Endothelial cell (in vitro differentiated cells): ENCODE results near the gene CMBL. TPM values are rescaled to one million over a fixed set of nuclear protein-coding genes. Genes with fewer than 3 reads are reported as not detected.

Experiments used
- DNase-seq: peaks from one replicate; pipeline ENCODE4 v3.0.0; 2021; ENCODE audit warnings: low spot score
- H3K27ac Mint-ChIP-seq: one replicate; pipeline ENCODE4 v1.8.0; 2021; ENCODE audit warnings: mixed read lengths, inconsistent platforms; ENCODE audit not compliant: unreplicated experiment
- H3K27me3 Mint-ChIP-seq: one replicate; pipeline ENCODE4 v1.8.0; 2021; ENCODE audit warnings: mild to moderate bottlenecking, moderate library complexity, mixed read lengths, inconsistent platforms; ENCODE audit not compliant: unreplicated experiment
- H3K36me3 Mint-ChIP-seq: one replicate; pipeline ENCODE4 v1.8.0; 2021; ENCODE audit warnings: mild to moderate bottlenecking, low read depth, mixed read lengths, inconsistent platforms; ENCODE audit not compliant: unreplicated experiment
- H3K4me1 Mint-ChIP-seq: one replicate; pipeline ENCODE4 v1.8.0; 2021; ENCODE audit warnings: mild to moderate bottlenecking, mixed read lengths, inconsistent platforms; ENCODE audit not compliant: unreplicated experiment
- H3K4me3 Mint-ChIP-seq: one replicate; pipeline ENCODE4 v1.8.0; 2021; ENCODE audit warnings: mild to moderate bottlenecking, mixed read lengths, inconsistent platforms; ENCODE audit not compliant: unreplicated experiment
- H3K9me3 Mint-ChIP-seq: one replicate; pipeline ENCODE4 v1.8.0; 2021; ENCODE audit warnings: mixed read lengths, inconsistent platforms; ENCODE audit not compliant: unreplicated experiment
- CTCF ChIP-seq: fragments of 200-600 bp; sonication (generic); IDR thresholded peaks from one replicate; pipeline ENCODE4 v1.5.0; 2021; ENCODE audit warnings: antibody characterized with exemption; ENCODE audit not compliant: unreplicated experiment
- long read RNA-seq: library from polyadenylated mRNA; unstranded; transcript quantifications from one replicate; pipeline ENCODE4 v2.0.0, GENCODE V29; 2020; ENCODE audit not compliant: unreplicated experiment
- total RNA-seq: library from RNA; stranded (reverse); fragmentation: NEBNext Ultra II Directional; extraction: Animal tissue kit (Norgen Biotek cat#: 25700); gene quantifications from one replicate; pipeline ENCODE4 v1.2.1, GENCODE V29; 2021; ENCODE audit not compliant: unreplicated experiment

Gene CMBL
- 13.1 TPM for total RNA-seq
- long read RNA-seq, transcript CMBL-201 (6 exons, 2,335 nt) = major isoform, 10 of 13 reads
- long read RNA-seq, partial matches to known transcripts = 1 of 13 reads
- long read RNA-seq, other reads (novel, unspliced or antisense) = 1 of 13 reads

GRCh38 chr5:10307206-10308148 is at the start of gene CMBL:
CMBL (minus strand) TSS chr5:10307902; CDS start chr5:10290762, 17,140 bp downstream.
- no peaks in the 10 kb centered on the region for H3K9me3 Mint-ChIP-seq
- peaks cover 14% of the 10 kb centered on the region for H3K4me1 Mint-ChIP-seq

DNA sequence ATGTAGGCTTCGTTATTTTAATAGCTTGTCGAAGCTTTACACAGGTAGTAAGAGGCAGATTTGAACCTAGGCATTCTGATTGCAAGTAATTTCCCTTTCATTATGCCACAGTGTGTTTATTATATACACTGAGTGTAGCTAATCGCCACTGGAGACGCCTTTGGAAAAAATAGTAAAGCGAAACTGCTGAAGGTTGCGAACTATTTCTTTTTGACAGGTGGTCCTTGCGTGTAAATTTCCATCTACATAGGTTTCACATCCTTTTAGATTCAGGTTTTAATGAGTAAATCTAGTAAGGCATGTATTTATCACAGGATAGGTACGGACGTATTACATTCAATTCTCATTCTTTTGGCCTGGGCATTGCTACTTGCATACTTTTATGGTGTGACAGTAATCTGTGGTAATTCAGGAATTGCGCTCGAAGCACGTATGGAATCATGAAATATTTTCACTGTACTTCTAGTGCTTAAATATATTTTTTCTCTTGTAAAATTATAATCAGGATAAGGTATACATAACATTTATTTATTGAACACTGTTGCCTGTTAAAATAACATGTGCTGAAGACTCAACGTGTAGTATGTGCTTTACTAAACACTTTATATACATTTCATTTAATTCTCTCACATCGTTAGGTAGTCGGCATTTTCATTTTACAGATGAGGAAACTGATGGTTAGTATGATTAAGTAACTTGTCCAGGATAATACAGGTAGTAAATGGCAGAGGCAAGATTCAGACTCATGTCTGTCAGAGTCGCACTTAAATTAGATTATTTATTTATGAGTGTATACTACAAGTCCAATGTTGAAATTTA is 47.6 kb upstream of the CMBL start:
- no peak for DNase-seq
- Mint-ChIP-seq H3K4me3 (peak overlapping the region; percentile 98), H3K9me3 (no peaks in the 10 kb centered on the region), H3K27ac (peak overlapping the region; percentile 99), H3K27me3 (peaks cover 7% of the 10 kb centered on the region), H3K36me3 (no peaks in the 10 kb centered on the region), H3K4me1 (peaks cover 23% of the 10 kb centered on the region)
- TF ChIP-seq CTCF = no peak

More at GRCh38 chr5:10307206-10308148, at the start of gene CMBL:
- H3K27ac Mint-ChIP-seq = no peak within 1 kb of the TSS
- H3K27me3 Mint-ChIP-seq = peaks cover 12% of the 10 kb centered on the region
- peak; percentile 45 for DNase-seq
- peaks cover 3% of the 10 kb centered on the region for H3K36me3 Mint-ChIP-seq
- H3K4me3 Mint-ChIP-seq = peak within 1 kb of the TSS; percentile 93
- no peak for TF ChIP-seq CTCF

DNA sequence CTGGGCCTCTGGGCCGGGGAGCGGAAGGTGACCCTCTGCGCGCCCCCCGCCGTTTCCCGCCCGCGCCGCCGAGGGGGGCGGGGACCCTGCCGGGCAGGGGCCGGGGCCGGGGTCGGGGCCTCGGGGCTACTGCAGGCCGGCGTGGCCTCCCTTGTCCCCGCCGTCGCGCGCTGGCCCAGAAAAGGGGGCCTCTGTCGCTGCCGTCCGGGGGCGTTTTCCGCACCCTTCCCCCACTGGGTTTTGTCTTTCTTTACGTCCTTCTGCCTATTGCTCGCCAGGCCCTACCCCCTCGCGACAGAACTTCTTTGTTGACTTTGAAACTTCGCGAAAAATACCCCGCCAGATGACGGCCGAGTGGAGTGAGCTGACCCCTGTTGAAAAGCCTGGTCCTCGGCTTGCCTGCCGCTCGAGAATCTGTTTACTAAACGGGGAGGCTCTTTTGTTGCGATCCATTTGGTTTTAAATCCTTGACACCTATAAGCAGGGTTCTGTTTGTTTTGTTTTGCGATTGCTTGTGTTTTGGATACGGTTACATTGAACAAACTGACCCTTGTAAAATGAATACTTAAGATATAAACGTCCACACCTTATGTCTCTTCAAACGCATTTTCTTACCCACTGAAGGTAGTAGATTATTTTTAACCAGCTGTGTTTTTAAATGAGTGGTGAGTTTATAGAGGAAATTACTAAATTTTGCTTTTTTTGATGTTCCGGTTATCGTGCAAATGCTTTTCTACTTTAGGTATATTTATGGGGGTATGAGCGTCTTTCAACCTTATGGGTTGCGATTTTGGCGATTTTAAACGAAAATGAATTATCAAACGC is 46.6 kb upstream of the CMBL start:
- TF ChIP-seq CTCF = no peak
- H3K4me1 Mint-ChIP-seq = peaks cover 23% of the 10 kb centered on the region
- no peaks in the 10 kb centered on the region for H3K9me3 Mint-ChIP-seq
- H3K36me3 Mint-ChIP-seq = no peaks in the 10 kb centered on the region
- peak overlapping the region; percentile 99 for H3K27ac Mint-ChIP-seq
- peaks cover 7% of the 10 kb centered on the region for H3K27me3 Mint-ChIP-seq
- peak; percentile 68 for DNase-seq
- peak overlapping the region; percentile 98 for H3K4me3 Mint-ChIP-seq

DNA sequence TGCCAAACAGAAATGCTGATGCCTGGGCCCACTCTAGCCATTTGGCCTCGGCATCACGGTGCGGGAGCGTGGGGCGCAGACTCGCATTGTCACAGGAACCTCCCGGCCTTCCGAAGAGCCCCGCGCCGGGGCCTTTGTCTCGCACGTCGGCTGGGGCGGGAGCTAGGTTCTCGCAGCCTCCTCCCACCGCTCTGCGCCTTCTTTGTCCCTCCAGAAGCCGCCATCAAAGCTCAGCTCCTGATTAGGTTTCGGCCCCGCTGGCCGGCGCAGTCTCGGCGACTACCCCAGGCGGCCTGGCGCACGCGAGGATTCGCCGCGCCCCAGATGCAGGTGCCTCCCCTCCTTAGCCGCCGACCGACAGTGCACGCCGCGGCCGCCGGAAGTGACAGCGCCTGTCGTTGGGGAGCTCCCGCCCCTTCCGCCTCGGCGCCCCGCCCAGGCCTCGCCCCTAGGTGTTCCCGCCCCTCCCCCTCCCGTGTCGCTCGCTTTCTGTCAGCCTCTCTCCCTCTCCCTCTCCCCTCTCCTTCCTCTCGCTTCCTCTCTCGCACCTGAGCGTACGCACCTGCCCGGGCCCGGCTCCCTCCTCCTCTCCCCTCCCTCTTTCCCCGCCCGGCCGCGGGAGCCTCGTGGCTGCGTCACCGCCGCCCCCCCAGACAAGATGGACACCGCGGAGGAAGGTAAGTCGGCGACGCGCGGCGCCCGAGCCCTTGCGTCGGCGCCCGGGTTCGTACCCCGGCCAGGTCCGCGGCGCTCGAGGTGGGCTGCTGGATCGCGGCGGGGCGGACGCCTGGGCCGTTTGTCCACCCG is 45.7 kb upstream of the CMBL start, which contains the start of gene MARCHF6:
Gene MARCHF6 (plus strand): TSS at position 455 of the 807 bp plus-strand sequence. CDS start 204 bp downstream, at position 659.
- peaks cover 7% of the 10 kb centered on the region for H3K27me3 Mint-ChIP-seq
- H3K27ac Mint-ChIP-seq = peak within 1 kb of the TSS; percentile 99
- DNase-seq = peak; percentile 97
- peaks cover 23% of the 10 kb centered on the region for H3K4me1 Mint-ChIP-seq
- H3K36me3 Mint-ChIP-seq = no peaks in the 10 kb centered on the region
- no peaks in the 10 kb centered on the region for H3K9me3 Mint-ChIP-seq
- H3K4me3 Mint-ChIP-seq = peak within 1 kb of the TSS; percentile 98
- TF ChIP-seq CTCF = no peak
